H7 (cell line): ENCODE results near the gene RAB36. TPM values are rescaled to one million over a fixed set of nuclear protein-coding genes. Genes with fewer than 3 reads are reported as not detected.
A peak's percentile ranks its signal among the peaks of the same experiment; 100 is the strongest.

Experiments used
- DNase-seq: peaks from one replicate; pipeline ENCODE4 v3.0.0; 2012
- H3K27me3 ChIP-seq: 2 replicates; pipeline ENCODE4 v1.6.0; 2011; ENCODE audit warnings: mild to moderate bottlenecking, low read length; ENCODE audit not compliant: control insufficient read depth, insufficient read depth
- H3K36me3 ChIP-seq: replicated peaks from 2 replicates; pipeline ENCODE4 v1.5.1; 2011; ENCODE audit warnings: low read length; ENCODE audit not compliant: control insufficient read depth, insufficient read depth
- H3K4me3 ChIP-seq: 2 replicates; pipeline ENCODE4 v1.5.1; 2011; ENCODE audit warnings: low read depth, mild to moderate bottlenecking, control low read depth, low read length, moderate library complexity; ENCODE audit not compliant: insufficient read depth
- total RNA-seq: library from RNA; depleted of rRNA; stranded (reverse); fragments of >200 nt; shearing (Covaris generic); gene quantifications from 2 replicates; pipeline ENCODE4 v1.2.3, GENCODE V29; 2014

RAB36 gene
- total RNA-seq, 1 experiment from 2014 or later: 1.7 TPM

GRCh38 chr22:23196165-23196564, 50.9 kb downstream of the RAB36 start:
- DNase-seq: no peak
- Histone ChIP-seq H3K36me3 (no peaks in the 10 kb centered on the region; the same call in 1 of the 2 replicates), H3K27me3 (no peaks in the 10 kb centered on the region), H3K4me3 (no peak overlapping the region)

- no peak for DNase-seq
- Histone ChIP-seq H3K27me3 (no peaks in the 10 kb centered on the region), H3K4me3 (no peak overlapping the region), H3K36me3 (no peaks in the 10 kb centered on the region; the same call in 1 of the 2 replicates)
Measured at GRCh38 chr22:23197836-23198235, 52.6 kb downstream of the RAB36 start.

GRCh38 chr22:23199159-23199558, 53.9 kb downstream of the RAB36 start:
- peak; percentile 63 for DNase-seq
- Histone ChIP-seq H3K4me3 (no peak overlapping the region), H3K27me3 (no peaks in the 10 kb centered on the region), H3K36me3 (peaks cover 1% of the 10 kb centered on the region; the same call in 1 of the 2 replicates)

- Histone ChIP-seq H3K4me3 (no peak overlapping the region), H3K36me3 (peaks cover 1% of the 10 kb centered on the region; the same call in 1 of the 2 replicates), H3K27me3 (no peaks in the 10 kb centered on the region)
- no peak for DNase-seq
Measured at GRCh38 chr22:23200898-23201297, 55.6 kb downstream of the RAB36 start.

- no peaks in the 10 kb centered on the region for H3K27me3 ChIP-seq
- no peak overlapping the region for H3K4me3 ChIP-seq
Measured at GRCh38 chr22:23202812-23203451, 57.7 kb downstream of the RAB36 start.

GRCh38 chr22:23203452-23204124, 58.3 kb downstream of the RAB36 start:
- Histone ChIP-seq H3K36me3 (peaks cover 1% of the 10 kb centered on the region; the same call in 1 of the 2 replicates), H3K4me3 (no peak overlapping the region), H3K27me3 (no peaks in the 10 kb centered on the region)
- DNase-seq: peak; percentile 19

More at GRCh38 chr22:23202812-23203451, 57.7 kb downstream of the RAB36 start:
- DNase-seq: no peak
- H3K36me3 ChIP-seq: peaks cover 1% of the 10 kb centered on the region; the same call in 1 of the 2 replicates

- H3K27me3 ChIP-seq: no peaks in the 10 kb centered on the region
- no peak overlapping the region for H3K4me3 ChIP-seq
- DNase-seq: no peak
- peaks cover 1% of the 10 kb centered on the region; the same call in 1 of the 2 replicates for H3K36me3 ChIP-seq
Measured at GRCh38 chr22:23204125-23204488, 58.8 kb downstream of the RAB36 start.

- Histone ChIP-seq H3K4me3 (no peak overlapping the region), H3K36me3 (peaks cover 1% of the 10 kb centered on the region; the same call in 1 of the 2 replicates), H3K27me3 (no peaks in the 10 kb centered on the region)
- DNase-seq: peak; percentile 32
Measured at GRCh38 chr22:23204541-23205157, 59.4 kb downstream of the RAB36 start.

- H3K4me3 ChIP-seq: no peak overlapping the region
- H3K36me3 ChIP-seq: peaks cover 1% of the 10 kb centered on the region; the same call in 1 of the 2 replicates
- peak; percentile 52 for DNase-seq
- H3K27me3 ChIP-seq: no peaks in the 10 kb centered on the region
Measured at GRCh38 chr22:23205339-23206049, 60.2 kb downstream of the RAB36 start.

GRCh38 chr22:23206915-23207314, 61.6 kb downstream of the RAB36 start:
- H3K4me3 ChIP-seq: no peak overlapping the region
- no peak for DNase-seq
- H3K27me3 ChIP-seq: no peaks in the 10 kb centered on the region
- H3K36me3 ChIP-seq: peaks cover 1% of the 10 kb centered on the region; the same call in 1 of the 2 replicates

GRCh38 chr22:23207729-23208393, 62.6 kb downstream of the RAB36 start:
- no peak for DNase-seq
- no peak overlapping the region for H3K4me3 ChIP-seq

GRCh38 chr22:23210428-23211170, 65.3 kb downstream of the RAB36 start:
- Histone ChIP-seq H3K36me3 (no peaks in the 10 kb centered on the region), H3K4me3 (no peak overlapping the region), H3K27me3 (no peaks in the 10 kb centered on the region)
- no peak for DNase-seq

More at GRCh38 chr22:23207729-23208393, 62.6 kb downstream of the RAB36 start:
- peaks cover 1% of the 10 kb centered on the region; the same call in 1 of the 2 replicates for H3K36me3 ChIP-seq
- H3K27me3 ChIP-seq: no peaks in the 10 kb centered on the region

- Histone ChIP-seq H3K4me3 (no peak overlapping the region), H3K27me3 (no peaks in the 10 kb centered on the region), H3K36me3 (no peaks in the 10 kb centered on the region)
- no peak for DNase-seq
Measured at GRCh38 chr22:23211622-23212021, 66.3 kb downstream of the RAB36 start.
